KMS-11 (cell line): ENCODE data around the gene DPF3.

Source experiments
- H2AFZ ChIP-seq: fragments of 200-600 bp; sonication (generic); 2 replicates; pipeline ENCODE4 v1.6.1; 2016; ENCODE audit warnings: antibody characterized with exemption, mixed run types, low read depth
- H3K27ac ChIP-seq: fragments of 200-600 bp; sonication (generic); 2 replicates; pipeline ENCODE4 v1.6.1; 2016; ENCODE audit warnings: mild to moderate bottlenecking, mixed run types
- H3K27me3 ChIP-seq: fragments of 200-600 bp; sonication (generic); 2 replicates; pipeline ENCODE4 v1.6.1; 2017; ENCODE audit warnings: mild to moderate bottlenecking, low read depth, mixed run types, moderate library complexity; ENCODE audit not compliant: insufficient read depth
- H3K36me3 ChIP-seq: fragments of 200-600 bp; sonication (generic); 2 replicates; pipeline ENCODE4 v1.6.1; 2017; ENCODE audit warnings: mild to moderate bottlenecking, mixed run types; ENCODE audit not compliant: insufficient read depth
- H3K4me1 ChIP-seq: fragments of 200-600 bp; sonication (generic); 2 replicates; pipeline ENCODE4 v1.6.1; 2016; ENCODE audit warnings: mild to moderate bottlenecking, low read depth, mixed run types; ENCODE audit not compliant: poor library complexity, severe bottlenecking
- H3K4me2 ChIP-seq: fragments of 200-600 bp; sonication (generic); 2 replicates; pipeline ENCODE4 v1.7.0; 2016; ENCODE audit warnings: mild to moderate bottlenecking, mixed run types
- H3K4me3 ChIP-seq: fragments of 200-600 bp; sonication (generic); IDR thresholded peaks from 2 replicates; pipeline ENCODE4 v1.6.1; 2017; ENCODE audit warnings: low read depth, low read length, mixed read lengths; ENCODE audit not compliant: insufficient read depth
- H3K79me2 ChIP-seq: fragments of 200-600 bp; sonication (generic); 2 replicates; pipeline ENCODE4 v1.6.1; 2016; ENCODE audit warnings: low read depth, mixed run types; ENCODE audit not compliant: insufficient read depth
- H3K9ac ChIP-seq: fragments of 200-600 bp; sonication (generic); 2 replicates; pipeline ENCODE4 v1.6.1; 2016; ENCODE audit warnings: mild to moderate bottlenecking, mixed run types
- H4K20me1 ChIP-seq: fragments of 200-600 bp; sonication (generic); 2 replicates; pipeline ENCODE4 v1.6.1; 2016; ENCODE audit warnings: mild to moderate bottlenecking, mixed run types; ENCODE audit not compliant: insufficient read depth
- TF ChIP-seq, protein P1 (sequence below): fragments of 200-600 bp; sonication (generic); conservative IDR thresholded peaks from 2 replicates; pipeline ENCODE4 v1.6.1; 2017; ENCODE audit warnings: low read depth, mild to moderate bottlenecking, antibody characterized with exemption, low read length, moderate library complexity, mixed read lengths

Gene DPF3

DNA sequence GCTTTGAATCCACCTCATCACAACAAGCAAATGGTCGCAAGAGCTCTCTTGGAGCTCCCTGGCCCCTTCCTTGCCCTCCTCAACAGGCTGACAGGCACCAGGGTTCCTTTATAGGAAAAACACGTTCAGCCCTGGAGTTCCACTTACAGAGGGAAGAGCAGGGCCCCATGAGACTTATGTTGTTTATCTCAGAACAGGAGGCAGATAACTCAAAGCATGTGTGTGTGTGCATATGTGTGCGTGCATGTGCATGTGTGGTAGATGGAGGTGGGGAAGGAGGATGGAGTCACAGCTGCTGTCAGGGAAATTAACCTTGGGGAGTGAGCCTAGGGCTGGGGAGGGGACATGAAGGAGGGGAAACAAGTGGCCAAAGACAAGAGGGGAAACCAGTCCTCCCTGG is 138.1 kb downstream of the DPF3 start:
- no peaks in the 10 kb centered on the region for H3K79me2 ChIP-seq
- H3K4me3 ChIP-seq: no peak overlapping the region
- H2AFZ ChIP-seq: no peak overlapping the region
- H4K20me1 ChIP-seq: no peaks in the 10 kb centered on the region
- H3K36me3 ChIP-seq: no peaks in the 10 kb centered on the region
- H3K9ac ChIP-seq: no peak overlapping the region
- TF ChIP-seq, protein P1, sequence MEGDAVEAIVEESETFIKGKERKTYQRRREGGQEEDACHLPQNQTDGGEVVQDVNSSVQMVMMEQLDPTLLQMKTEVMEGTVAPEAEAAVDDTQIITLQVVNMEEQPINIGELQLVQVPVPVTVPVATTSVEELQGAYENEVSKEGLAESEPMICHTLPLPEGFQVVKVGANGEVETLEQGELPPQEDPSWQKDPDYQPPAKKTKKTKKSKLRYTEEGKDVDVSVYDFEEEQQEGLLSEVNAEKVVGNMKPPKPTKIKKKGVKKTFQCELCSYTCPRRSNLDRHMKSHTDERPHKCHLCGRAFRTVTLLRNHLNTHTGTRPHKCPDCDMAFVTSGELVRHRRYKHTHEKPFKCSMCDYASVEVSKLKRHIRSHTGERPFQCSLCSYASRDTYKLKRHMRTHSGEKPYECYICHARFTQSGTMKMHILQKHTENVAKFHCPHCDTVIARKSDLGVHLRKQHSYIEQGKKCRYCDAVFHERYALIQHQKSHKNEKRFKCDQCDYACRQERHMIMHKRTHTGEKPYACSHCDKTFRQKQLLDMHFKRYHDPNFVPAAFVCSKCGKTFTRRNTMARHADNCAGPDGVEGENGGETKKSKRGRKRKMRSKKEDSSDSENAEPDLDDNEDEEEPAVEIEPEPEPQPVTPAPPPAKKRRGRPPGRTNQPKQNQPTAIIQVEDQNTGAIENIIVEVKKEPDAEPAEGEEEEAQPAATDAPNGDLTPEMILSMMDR: no peak
- H3K27me3 ChIP-seq: no peaks in the 10 kb centered on the region
- H3K4me2 ChIP-seq: no peak overlapping the region
- no peaks in the 10 kb centered on the region for H3K4me1 ChIP-seq
- H3K27ac ChIP-seq: no peak overlapping the region

DNA sequence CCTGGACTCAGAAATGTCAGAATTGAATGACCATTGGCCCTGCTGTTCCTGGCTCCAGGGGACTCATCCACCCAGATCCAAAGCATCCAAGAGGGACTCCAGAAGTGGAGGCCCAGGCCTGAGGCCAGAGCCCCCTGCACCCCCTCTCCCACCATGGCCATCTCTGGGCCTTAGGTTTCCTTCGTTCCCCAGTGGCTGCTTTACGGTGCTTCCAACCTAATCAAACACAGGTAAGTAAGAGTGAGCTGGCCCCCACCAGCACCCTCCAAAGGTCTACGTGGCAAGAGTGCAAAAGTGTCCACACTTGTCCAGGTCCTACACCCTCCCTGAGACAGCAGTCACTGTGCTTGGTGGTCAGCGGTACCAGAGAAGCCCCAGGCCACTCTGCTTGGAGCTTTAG is 139.0 kb downstream of the DPF3 start:
- TF ChIP-seq, protein P1: no peak
- Histone ChIP-seq H2AFZ (no peak overlapping the region), H3K27ac (no peak overlapping the region)

DNA sequence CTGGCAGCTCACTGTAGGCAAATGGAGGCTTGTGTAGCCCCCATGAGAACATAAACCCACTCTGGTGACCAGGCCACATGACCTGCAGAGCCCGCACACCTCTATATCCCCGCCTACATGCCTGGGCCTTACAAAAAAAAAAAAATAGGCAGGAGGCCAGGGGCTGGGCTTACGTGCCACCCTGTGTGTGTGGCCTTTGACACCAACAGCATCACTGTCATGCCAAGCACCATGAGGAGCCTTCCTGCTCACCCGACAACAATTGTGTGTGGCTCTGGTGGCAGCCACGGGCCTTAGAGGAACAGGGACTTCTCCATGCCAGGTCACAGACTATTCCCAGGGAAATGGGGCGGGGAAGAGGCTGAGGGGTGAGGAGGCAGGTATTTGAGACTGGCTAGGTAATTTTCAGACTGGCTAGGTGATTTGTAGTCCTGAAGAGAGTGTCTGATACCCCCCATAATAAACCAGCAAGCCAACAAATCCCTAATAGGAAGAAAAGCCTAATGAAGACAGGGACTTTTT is 140.0 kb downstream of the DPF3 start:
- Histone ChIP-seq H3K36me3 (no peaks in the 10 kb centered on the region), H3K27me3 (no peaks in the 10 kb centered on the region), H3K4me3 (no peak overlapping the region), H3K79me2 (no peaks in the 10 kb centered on the region), H3K27ac (no peak overlapping the region), H3K4me2 (no peak overlapping the region), H4K20me1 (no peaks in the 10 kb centered on the region), H3K4me1 (no peaks in the 10 kb centered on the region), H3K9ac (no peak overlapping the region), H2AFZ (no peak overlapping the region)
- TF ChIP-seq, protein P1: no peak

More for the DNA sequence above, 139.0 kb downstream of the DPF3 start:
- no peaks in the 10 kb centered on the region for H3K36me3 ChIP-seq
- H3K79me2 ChIP-seq: no peaks in the 10 kb centered on the region
- H3K27me3 ChIP-seq: no peaks in the 10 kb centered on the region
- no peak overlapping the region for H3K9ac ChIP-seq
- H3K4me2 ChIP-seq: no peak overlapping the region
- H4K20me1 ChIP-seq: no peaks in the 10 kb centered on the region
- no peaks in the 10 kb centered on the region for H3K4me1 ChIP-seq
- H3K4me3 ChIP-seq: no peak overlapping the region

DNA sequence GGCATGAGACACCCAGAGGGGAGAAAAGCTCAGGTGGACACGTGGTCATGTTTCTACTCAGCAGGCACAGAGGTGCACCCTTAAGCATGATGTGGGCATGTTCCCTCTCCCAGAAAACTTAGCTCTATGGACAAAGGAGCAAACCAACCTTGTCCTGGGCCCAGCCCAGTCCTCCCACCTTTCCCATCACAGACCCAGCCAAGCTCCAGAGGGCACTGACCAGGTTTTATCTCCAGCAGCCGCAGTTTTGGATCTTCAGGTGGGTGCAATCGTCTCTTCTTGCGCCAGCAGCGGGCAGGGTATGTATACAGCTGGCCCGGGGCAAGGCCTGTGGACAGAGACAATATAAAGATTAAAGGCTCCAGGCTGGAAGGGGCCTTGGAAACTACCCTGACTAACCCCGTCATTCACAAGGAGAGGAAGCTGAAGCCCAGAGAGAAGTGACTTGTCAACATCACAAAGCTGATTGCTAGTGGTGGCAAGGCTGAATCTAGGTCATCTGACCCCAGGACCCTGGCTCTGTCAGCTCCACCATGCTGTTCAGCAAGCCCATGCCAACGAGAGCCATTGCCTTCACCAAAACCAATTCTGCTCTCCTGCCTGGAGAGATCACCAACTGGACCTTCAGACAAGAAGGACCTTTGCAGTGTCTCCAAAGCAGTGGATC is 140.7 kb downstream of the DPF3 start:
- Histone ChIP-seq H3K27ac (no peak overlapping the region), H3K4me3 (no peak overlapping the region), H3K4me2 (no peak overlapping the region), H3K27me3 (no peaks in the 10 kb centered on the region), H2AFZ (no peak overlapping the region), H3K4me1 (no peaks in the 10 kb centered on the region), H3K79me2 (no peaks in the 10 kb centered on the region), H3K9ac (no peak overlapping the region), H4K20me1 (no peaks in the 10 kb centered on the region), H3K36me3 (no peaks in the 10 kb centered on the region)
- TF ChIP-seq, protein P1: no peak
